ENCODE results near the gene KIR2DL1. TPM values are rescaled to one million over a fixed set of nuclear protein-coding genes. Genes with fewer than 3 reads are reported as not detected.
"Not testable (repeated sequence)": the region's sequence is repeated elsewhere in the genome, so short reads cannot be mapped to it uniquely, and the experiment has no call there.

The KIR2DL1 gene
- total RNA-seq, 1 donor from 2014 or later: not detected

GRCh38 chr19:54756204-54757110 is 13.1 kb upstream of the KIR2DL1 start:
- H3K27ac ChIP-seq (replicated peaks); H3K4me3 ChIP-seq; intact Hi-C loops (cut with micrococcal nuclease); H3K4me1 ChIP-seq; H3K36me3 ChIP-seq; H3K27me3 ChIP-seq (ENCODE audit: low read depth); DNase-seq; H3K9me3 ChIP-seq (replicated peaks): not testable (repeated sequence)

GRCh38 chr19:54758577-54758976 is 11.0 kb upstream of the KIR2DL1 start:
- H3K27ac ChIP-seq (replicated peaks); H3K4me1 ChIP-seq: not testable (repeated sequence)

GRCh38 chr19:54764219-54764618 is 5.4 kb upstream of the KIR2DL1 start:
- intact Hi-C loops (cut with micrococcal nuclease); DNase-seq; H3K27me3 ChIP-seq (ENCODE audit: low read depth); H3K4me1 ChIP-seq; H3K4me3 ChIP-seq; H3K27ac ChIP-seq (replicated peaks); H3K36me3 ChIP-seq: not testable (repeated sequence)
- H3K9me3 ChIP-seq (replicated peaks): peaks cover 10% of the 10 kb centered on the region

More at GRCh38 chr19:54758577-54758976, 11.0 kb upstream of the KIR2DL1 start:
- H3K27me3 ChIP-seq (ENCODE audit: low read depth); H3K9me3 ChIP-seq (replicated peaks); H3K36me3 ChIP-seq; DNase-seq; H3K4me3 ChIP-seq; intact Hi-C loops (cut with micrococcal nuclease): not testable (repeated sequence)

GRCh38 chr19:54766464-54766863 is 3.1 kb upstream of the KIR2DL1 start:
- H3K27ac ChIP-seq (replicated peaks); intact Hi-C loops (cut with micrococcal nuclease); H3K36me3 ChIP-seq; H3K4me3 ChIP-seq; H3K4me1 ChIP-seq; H3K27me3 ChIP-seq (ENCODE audit: low read depth); DNase-seq: not testable (repeated sequence)
- H3K9me3 ChIP-seq (replicated peaks): peaks cover 10% of the 10 kb centered on the region

GRCh38 chr19:54770511-54770910 is 918 bp downstream of the KIR2DL1 start:
- intact Hi-C loops (cut with micrococcal nuclease); H3K27ac ChIP-seq (replicated peaks); H3K36me3 ChIP-seq; H3K4me1 ChIP-seq; H3K4me3 ChIP-seq; DNase-seq; H3K9me3 ChIP-seq (replicated peaks): not testable (repeated sequence)
- peaks cover 14% of the 10 kb centered on the region for H3K27me3 ChIP-seq (ENCODE audit: low read depth)

GRCh38 chr19:54771018-54771960 is 1.7 kb downstream of the KIR2DL1 start:
- H3K27ac ChIP-seq (replicated peaks); H3K4me3 ChIP-seq; H3K9me3 ChIP-seq (replicated peaks); H3K36me3 ChIP-seq; DNase-seq; H3K4me1 ChIP-seq; intact Hi-C loops (cut with micrococcal nuclease): not testable (repeated sequence)
- peaks cover 13% of the 10 kb centered on the region for H3K27me3 ChIP-seq (ENCODE audit: low read depth)

- intact Hi-C loops (cut with micrococcal nuclease); H3K4me3 ChIP-seq; H3K27ac ChIP-seq (replicated peaks); H3K36me3 ChIP-seq; H3K9me3 ChIP-seq (replicated peaks); DNase-seq; H3K4me1 ChIP-seq: not testable (repeated sequence)
- H3K27me3 ChIP-seq (ENCODE audit: low read depth): peaks cover 10% of the 10 kb centered on the region
Measured at GRCh38 chr19:54772666-54773065, 3.1 kb downstream of the KIR2DL1 start.

- H3K27me3 ChIP-seq (ENCODE audit: low read depth): peaks cover 10% of the 10 kb centered on the region
- intact Hi-C loops (cut with micrococcal nuclease): not testable (repeated sequence)
Measured at GRCh38 chr19:54775095-54775815, 5.7 kb downstream of the KIR2DL1 start.

GRCh38 chr19:54775830-54776229 is 6.2 kb downstream of the KIR2DL1 start:
- peaks cover 10% of the 10 kb centered on the region for H3K27me3 ChIP-seq (ENCODE audit: low read depth)
- H3K36me3 ChIP-seq; H3K27ac ChIP-seq (replicated peaks); DNase-seq; H3K9me3 ChIP-seq (replicated peaks); H3K4me1 ChIP-seq; intact Hi-C loops (cut with micrococcal nuclease); H3K4me3 ChIP-seq: not testable (repeated sequence)

More at GRCh38 chr19:54775095-54775815, 5.7 kb downstream of the KIR2DL1 start:
- H3K9me3 ChIP-seq (replicated peaks); H3K27ac ChIP-seq (replicated peaks); H3K4me3 ChIP-seq; H3K36me3 ChIP-seq; DNase-seq; H3K4me1 ChIP-seq: not testable (repeated sequence)

GRCh38 chr19:54777851-54778250 is 8.3 kb downstream of the KIR2DL1 start:
- intact Hi-C loops (cut with micrococcal nuclease); H3K4me3 ChIP-seq; H3K27ac ChIP-seq (replicated peaks); H3K27me3 ChIP-seq (ENCODE audit: low read depth); DNase-seq; H3K36me3 ChIP-seq; H3K4me1 ChIP-seq; H3K9me3 ChIP-seq (replicated peaks): not testable (repeated sequence)

GRCh38 chr19:54778896-54779295 is 9.3 kb downstream of the KIR2DL1 start:
- H3K27me3 ChIP-seq (ENCODE audit: low read depth); H3K4me3 ChIP-seq; H3K27ac ChIP-seq (replicated peaks); DNase-seq; H3K4me1 ChIP-seq; intact Hi-C loops (cut with micrococcal nuclease); H3K36me3 ChIP-seq; H3K9me3 ChIP-seq (replicated peaks): not testable (repeated sequence)

- H3K36me3 ChIP-seq; DNase-seq; H3K4me1 ChIP-seq; H3K4me3 ChIP-seq; H3K27ac ChIP-seq (replicated peaks); intact Hi-C loops (cut with micrococcal nuclease); H3K9me3 ChIP-seq (replicated peaks): not testable (repeated sequence)
- peaks cover 28% of the 10 kb centered on the region for H3K27me3 ChIP-seq (ENCODE audit: low read depth)
Measured at GRCh38 chr19:54782916-54783315, 13.3 kb downstream of the KIR2DL1 start.

All from left ventricle myocardium inferior (tissue), 1 donor.